GM21717 (cell line): Measurements from ENCODE around the gene SFXN2.
"Not testable (repeated sequence)": the region's sequence is repeated elsewhere in the genome, so short reads cannot be mapped to it uniquely, and the experiment has no call there.

Experiments used
- ATAC-seq: cut with Tn5 transposase; IDR thresholded peaks from one replicate; pipeline ENCODE4 v1.9.1; 2021; ENCODE audit warnings: mild to moderate bottlenecking, moderate library complexity; ENCODE audit not compliant: unreplicated experiment

SFXN2 gene

DNA sequence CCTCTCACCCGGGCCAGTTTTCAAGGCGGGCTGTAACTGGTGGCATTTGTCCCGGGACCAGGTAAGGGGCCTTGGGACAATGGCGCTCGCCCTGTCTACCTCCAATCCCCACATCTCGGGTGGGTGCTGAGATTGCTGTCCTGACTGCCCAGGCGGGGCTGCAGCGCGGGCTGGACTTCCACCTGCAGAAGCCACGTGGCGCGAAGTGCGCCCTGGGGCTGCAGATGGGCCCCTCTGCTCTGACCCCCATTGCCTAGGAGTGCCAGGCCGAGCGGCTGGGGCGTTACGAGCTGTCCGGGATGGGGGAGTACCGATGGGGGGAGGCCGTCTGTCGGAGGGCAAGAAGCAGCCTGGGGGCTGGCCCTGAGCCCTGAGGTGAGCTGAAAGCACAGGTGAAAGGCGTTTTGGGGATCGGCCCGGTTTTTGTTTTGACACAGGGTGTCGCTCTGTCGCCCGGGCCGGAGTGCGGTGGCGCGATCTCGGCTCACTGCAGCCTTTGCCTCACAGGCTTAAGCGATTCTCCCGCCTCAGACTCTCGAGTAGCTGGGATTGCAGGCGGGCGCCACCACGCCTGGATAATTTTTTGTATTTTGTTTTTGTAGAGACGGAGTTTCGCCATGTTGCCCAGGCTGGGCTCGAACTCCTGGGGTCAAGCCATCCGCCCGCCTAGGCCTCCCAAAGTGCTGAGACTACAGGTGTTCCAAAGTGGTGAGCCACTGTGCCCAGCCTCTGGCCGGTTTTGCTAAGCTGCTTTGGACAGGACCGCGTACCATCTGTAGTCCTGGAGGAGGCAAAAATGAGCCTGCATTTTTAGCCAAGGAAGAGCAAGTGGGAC is at the start of gene SFXN2:
Gene SFXN2 (plus strand): TSS at position 16 of the 835 bp plus-strand sequence. CDS start 12,001 bp downstream, outside the sequence.
- no peak for ATAC-seq

DNA sequence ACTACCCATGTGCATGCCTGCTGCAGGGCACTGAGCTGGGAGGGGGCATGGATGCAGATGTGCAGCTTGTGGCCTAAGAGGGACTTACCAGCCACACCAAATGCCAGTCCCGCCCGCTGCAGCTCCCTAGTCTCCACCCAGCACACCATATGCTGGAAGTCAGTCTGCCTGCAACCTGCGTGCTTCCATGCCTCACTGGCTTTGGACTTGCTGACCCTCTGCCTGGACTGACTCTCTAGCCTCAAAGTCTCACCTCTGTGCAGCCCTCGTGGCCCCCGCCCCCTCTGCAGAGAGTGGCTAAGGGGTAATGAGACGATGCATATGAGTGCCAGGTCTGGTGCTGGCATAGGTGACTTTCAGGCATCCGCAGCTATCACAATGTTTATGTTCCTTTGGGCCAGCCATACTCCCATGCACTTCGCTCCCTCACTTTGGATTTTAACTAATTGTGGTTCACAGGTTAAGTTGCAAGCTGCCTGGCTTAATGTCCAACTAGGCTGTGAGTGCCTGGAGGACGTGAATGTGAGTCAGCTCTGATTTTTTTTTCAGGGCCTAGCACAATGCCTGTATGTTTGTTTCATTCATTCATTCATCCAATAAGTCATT is 48.4 kb upstream of the SFXN2 start:
- no peak for ATAC-seq

DNA sequence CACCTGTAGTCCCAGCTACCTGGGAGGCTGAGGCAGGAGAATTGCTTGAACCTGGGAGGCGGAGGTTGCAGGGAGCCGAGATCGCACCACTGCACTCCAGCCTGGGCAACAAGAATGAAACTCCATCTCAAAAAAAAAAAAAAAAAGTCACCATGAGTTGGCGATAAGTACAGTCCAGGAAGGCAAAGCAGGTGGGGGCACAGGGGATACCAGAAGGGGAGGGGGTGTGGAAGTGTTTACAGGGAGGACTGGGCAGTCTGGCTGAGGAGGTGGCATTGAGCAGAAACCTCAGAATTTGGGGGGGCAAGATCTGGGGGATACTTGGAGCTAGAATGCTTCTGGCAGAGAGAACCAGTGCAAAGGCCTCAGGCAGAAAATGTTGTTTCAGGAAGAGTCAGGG is 47.0 kb upstream of the SFXN2 start:
- not testable (repeated sequence) for ATAC-seq

DNA sequence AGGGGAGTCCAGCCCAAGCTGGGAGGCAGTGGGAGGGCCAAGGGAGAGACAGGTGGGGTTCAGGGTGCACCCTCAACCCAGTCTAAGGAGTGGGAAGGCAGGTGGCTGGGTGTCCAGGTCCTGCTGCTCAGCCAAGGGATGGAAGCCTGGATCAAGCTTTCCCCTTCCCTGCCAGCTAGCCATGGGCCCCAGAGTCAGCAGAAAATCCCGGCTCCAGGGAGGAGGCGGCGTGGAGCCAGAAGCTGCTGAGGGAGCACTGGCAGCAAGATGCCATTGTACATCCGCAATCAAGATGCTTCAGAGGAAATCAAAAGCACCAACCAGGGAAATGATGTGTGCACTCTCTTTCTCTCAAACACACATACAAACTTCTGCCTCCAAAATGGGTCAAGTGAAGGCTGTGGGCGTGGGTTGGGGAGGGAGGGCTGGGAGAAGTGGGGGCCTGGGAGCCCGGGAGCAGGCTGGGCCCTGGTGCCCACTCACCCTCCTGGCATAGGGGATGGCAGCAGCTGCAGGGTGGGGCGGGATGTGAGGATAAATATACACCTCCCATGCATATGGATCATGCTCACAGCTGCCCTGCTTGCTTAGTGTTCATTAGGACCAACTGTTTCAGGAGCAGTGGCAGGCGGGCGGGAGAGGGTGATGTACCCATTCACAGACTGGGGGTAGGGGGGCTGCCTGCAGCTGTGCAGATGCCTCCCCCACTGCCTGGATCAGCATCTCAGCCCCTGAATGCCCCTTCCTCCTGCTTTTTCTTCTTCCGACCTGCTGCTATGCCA is 45.9 kb upstream of the SFXN2 start:
- ATAC-seq, result no peak

- no peak for ATAC-seq
Measured at GRCh38 chr10:102669206-102670064, 45.0 kb upstream of the SFXN2 start.

DNA sequence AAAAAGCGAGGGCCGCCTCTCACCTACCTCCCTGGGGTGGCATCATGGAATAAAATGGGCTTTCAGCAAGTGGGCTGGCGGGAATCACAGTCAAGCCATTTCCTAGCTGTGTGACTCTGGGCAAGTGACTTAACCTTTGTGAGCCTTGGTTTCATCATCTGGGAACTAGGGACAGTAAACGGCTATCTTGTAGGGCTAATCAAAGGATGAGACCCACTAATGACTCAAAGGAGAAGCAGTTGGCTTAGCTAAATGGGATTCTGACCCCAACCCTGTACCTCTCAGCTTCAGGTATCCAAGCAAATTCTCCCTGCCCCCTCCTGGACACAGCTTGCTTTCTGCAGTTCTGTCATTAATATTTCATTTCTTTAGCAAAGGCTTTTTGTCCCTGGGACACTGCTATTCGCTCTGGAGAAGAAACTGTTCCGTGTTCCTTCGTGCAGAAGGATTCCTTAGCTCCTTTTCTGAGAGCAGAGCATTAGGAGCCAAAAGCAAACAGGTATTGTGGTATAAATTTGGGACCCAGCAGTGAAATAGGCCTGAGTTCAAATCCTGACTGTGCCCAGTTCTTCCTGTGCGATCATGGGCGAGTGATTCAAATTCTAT is 44.3 kb upstream of the SFXN2 start:
- no peak for ATAC-seq

- no peak for ATAC-seq
Measured at GRCh38 chr10:102670871-102671434, 43.5 kb upstream of the SFXN2 start.

- ATAC-seq, result no peak
Measured at GRCh38 chr10:102673236-102673818, 41.1 kb upstream of the SFXN2 start.

DNA sequence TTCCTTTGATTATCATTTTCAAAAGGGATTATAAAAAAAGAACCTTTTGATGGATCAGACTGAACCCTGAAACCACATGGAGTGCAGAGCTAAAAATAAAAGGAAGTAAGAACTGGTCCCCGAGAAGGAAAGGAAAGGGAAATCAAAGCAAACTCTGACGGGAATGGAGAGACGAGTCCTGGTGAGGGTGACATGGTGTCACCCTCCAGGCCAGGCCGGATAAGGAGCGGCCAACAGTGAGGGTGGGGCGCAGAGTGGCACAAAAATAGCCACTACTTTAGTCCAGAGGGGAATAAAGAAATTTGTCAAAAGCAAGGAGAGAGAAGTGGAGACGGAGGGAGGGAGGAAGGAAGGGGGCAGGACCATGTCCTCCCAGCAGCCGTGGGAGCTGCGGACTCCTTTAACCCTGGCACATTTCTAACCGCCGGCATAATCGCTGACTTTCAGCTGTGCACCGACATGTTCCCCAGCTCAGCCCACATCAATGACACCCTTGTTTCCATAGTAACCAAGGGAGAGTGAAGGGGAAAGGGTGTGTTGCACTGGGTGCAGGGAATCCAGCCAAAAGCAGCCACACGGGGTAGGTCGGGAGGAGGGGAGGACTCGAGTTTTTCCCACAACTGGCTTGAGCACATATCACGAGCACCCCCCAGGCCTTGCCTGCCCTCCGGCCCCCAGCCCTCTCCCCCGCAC is 40.5 kb upstream of the SFXN2 start:
- no peak for ATAC-seq

DNA sequence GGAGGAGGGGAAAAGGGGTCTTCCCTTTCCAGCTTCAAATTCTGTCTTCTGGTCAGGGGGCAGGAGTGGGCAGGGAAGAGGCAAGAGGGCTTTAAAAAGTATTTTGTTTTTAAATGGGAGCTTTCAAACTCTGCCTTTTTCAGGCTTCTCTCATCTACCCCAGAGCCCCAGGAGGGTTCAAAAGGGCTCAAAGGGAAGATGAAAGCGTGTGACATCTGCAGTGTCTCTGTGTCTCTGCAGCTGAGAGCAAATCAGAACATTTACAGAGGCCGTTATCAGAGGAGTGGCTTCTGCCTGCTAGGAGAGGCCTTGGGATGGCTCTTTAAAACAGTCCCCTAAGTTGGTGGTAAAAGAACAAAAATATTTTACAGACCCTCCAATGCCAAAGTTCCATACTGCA is 39.9 kb upstream of the SFXN2 start:
- ATAC-seq, result no peak

DNA sequence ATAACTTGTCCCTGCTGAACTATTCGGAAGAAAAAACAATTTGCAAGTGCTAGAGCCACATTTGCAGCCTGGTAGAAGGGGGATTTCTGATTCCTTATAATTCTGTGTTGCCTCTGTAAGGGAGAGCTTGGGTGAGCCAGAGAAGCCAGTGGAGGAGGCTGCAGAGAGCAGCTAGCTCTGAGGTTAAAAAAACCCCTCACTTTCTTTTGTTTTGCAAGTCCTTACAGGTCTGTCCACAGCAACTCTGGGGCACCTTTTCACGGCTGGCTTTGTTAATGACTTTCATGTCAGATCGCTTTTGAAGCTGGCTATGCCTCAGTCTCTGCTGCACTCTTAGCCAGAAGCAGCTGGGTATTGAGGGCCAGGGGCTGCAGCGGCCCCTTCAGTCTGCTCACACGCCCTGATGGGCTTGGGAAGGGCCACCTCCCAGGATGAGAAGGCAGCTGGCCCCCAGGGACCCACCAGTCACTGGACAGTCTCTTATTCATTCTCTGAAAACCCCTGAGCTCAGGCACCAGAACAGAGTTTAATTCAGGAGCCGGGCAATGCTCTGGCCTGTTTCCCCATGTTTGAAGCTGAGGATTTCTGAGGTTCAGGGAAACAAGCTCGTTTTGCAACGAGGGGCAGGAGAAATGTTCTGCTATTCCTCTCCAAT is 39.3 kb upstream of the SFXN2 start:
- ATAC-seq, result no peak

DNA sequence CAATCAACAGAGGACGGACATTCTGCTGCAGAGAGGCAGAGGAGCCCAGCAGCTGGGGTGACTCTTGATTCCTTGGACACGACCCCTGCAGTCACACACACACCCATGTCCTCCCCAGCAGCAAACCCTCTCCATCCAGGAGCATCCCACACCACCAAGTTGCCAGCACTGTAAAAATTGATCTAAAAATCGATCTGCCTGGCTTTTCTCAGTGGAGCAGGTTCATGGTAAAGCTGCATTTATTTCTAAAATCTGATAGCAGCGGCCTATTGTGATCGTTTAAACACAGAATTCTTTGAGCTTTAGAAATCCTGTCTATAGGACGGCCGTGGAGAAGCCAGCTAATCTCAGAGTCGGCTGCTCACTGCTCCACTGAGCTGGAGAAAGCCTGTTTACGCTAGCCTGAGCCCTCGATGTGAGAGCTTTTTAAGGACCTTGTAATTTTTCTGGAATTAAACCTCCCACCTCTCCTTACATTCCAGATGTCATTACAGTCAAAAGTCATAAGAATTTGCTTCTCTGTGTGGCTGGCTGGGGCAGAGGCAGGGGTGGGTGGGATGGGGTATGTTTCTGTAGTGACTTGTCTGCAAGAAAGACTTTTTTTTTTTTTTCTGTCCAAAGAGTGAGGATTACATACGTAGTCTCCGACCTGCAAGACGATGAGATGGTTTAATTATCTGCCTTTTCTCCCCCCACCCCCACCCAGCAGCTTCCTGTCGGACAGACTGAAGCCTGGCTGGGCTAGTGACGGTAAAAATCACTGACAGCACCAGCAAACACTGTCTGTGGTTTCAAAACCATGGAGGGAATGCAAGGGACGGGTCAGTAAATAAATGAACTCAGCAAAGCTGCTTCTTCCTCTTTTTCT is 38.5 kb upstream of the SFXN2 start:
- no peak for ATAC-seq

DNA sequence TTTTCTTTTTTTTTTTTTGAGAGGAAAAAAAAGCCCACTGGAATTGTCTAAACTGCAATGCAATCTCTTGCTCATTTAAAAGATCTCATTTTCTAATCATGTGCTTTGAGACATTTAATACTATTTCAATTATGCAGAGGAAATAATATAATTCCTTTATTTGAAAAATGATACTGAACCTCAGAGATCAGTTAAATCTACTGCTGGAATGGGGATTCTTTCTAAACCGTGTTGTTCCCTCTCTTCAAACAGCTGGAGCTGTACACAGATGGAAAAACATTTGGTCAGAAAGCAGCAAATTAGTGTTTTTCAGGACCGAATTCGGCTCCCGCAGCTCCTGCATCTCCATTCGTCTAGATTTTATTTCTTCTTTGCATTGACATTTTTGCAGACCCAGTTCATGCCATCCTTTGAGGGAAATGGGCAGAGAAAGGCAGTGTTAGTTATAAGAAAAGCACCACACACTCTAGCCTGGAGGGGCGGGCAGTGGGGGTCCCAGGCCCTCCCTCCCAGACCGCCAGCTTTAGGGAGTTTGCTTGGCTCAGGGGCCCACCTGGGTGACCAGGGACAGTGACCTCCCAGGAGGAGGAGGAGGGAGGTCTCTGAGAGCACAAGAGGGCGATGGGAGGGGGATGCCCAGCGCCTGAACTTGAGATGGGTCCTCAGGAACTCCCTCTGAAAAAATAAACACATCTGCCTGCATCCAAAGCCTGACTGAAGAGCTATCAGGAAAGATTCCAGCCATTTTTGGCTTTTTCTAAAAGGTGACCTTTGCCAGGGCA is 37.7 kb upstream of the SFXN2 start:
- ATAC-seq, result no peak

GRCh38 chr10:102677331-102678067 is 36.9 kb upstream of the SFXN2 start:
- ATAC-seq, result no peak

DNA sequence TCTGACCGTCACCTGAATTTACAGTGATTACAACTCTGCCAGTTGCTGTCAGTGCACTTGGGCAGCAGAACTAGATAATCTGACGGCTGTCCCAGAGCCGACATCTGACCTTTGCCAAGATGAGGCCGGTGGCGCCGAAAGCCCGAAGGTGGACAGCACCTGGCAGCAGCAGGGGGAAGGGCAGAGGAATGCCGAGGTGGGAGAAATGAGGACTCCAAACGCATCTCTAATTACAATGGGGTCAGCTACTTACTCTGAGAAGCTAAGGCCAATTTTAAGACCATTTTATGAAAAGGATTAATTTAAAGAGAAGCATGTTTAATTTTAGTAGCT is 36.4 kb upstream of the SFXN2 start:
- ATAC-seq, result no peak

GRCh38 chr10:102678842-102679289 is 35.6 kb upstream of the SFXN2 start:
- ATAC-seq, result no peak
